Stimulated activated CD4-positive, alpha-beta T cell treated with anti-CD3 and anti-CD28 coated beads, Interleukin-1b, Interleukin-23, amount 100 ng/mL, for 24 hours (primary cell): ENCODE results near the gene SS18.
A peak's percentile ranks its signal among the peaks of the same experiment; 100 is the strongest.
"Not testable (repeated sequence)": the region's sequence is repeated elsewhere in the genome, so short reads cannot be mapped to it uniquely, and the experiment has no call there.

Source experiments
- DNase-seq, 4 experiments: peaks; one replicate each; pipeline ENCODE4 v3.0.0-alpha.2; 2020; ENCODE audit warnings: low read depth in 4 of 4, low spot score in 1 of 4

Gene SS18, protein sequence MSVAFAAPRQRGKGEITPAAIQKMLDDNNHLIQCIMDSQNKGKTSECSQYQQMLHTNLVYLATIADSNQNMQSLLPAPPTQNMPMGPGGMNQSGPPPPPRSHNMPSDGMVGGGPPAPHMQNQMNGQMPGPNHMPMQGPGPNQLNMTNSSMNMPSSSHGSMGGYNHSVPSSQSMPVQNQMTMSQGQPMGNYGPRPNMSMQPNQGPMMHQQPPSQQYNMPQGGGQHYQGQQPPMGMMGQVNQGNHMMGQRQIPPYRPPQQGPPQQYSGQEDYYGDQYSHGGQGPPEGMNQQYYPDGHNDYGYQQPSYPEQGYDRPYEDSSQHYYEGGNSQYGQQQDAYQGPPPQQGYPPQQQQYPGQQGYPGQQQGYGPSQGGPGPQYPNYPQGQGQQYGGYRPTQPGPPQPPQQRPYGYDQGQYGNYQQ

DNA sequence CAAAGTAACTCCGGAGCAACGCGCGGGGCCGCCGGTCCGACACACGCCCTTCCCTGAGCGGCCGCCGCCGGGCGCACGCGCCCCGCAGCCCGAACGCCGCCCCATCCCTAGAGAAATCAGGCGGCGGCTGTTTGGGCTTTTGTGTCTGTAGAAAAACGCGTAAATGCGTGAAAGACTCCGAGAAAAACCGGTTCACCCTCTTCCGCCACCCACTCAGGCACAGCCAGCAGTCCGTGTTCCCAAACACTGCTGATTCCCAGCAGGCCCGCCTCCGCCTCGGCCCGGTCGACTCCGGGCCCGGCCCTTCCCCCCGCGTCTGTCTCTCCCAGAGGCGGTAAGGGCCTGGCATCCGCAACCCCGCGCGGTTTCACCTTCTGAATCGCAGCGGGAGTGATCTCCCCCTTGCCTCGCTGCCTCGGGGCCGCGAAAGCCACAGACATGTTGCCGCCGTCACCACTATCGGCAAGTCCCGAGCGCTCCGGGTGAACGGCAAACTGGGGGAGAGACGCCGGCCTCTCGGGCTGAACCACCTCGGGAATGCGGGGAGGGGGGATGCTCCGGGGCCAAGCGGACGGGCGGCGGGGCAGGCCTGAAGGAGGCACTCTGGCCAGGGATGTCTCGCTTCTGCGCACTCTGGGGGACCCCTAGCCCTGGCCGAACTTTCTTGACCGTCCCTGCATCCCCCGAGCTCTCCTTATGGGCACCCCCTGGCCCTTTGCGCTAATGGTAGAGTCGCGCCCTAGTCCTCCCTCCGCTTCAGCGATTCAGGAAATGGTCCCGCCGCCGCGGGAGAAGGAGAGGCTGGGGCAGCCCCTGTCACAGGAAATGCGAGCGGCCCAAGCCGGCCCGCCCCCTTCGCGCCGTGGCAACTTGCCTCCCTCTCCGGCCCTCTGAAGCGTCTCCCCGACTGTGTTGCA is at the start of gene SS18:
Gene SS18 (minus strand): TSS at position 484 of the 917 bp plus-strand sequence. CDS start 44 bp downstream, at position 440.
- DNase-seq, result peak; percentile 62 to 87 (median 74)

DNA sequence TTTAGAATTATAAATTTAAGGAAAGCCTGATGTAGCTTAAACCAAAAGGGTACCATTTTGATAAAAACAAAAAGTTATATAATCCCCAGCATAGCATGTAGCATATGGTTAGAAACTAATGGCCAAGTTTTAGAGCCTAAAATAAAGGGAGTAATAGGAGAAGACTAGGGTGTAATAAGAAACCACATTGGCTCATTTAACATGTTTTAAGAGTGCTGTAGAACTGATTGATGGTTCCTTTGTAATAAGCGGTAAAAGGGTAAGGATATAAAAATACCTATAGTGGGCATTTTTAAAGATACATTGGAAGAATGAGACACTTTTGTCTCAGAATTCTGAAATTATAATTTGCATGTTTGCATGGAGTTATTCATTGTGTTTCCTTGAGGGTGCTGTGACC is 45.1 kb upstream of the SS18 start:
- DNase-seq, result no peak

DNA sequence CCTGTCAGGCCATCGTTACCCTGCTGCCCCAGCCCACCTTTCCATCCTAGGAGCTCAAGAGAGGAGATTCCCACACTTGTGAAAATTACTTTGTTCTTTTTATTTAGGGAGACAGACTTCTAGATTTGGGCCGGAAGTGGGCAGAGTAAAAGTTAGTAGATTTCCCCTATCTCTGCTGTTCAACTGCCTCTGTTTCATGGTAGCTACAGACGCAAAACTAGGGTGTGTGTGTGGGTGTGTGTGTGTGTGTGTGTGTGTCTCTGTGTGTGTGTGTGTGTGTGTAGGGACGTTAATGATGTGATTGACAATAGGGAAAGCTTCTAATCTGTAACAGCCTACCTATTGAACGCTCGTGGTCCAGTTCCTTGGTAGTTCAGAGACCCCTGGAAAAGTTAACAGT is 43.7 kb upstream of the SS18 start:
- no peak for DNase-seq

DNA sequence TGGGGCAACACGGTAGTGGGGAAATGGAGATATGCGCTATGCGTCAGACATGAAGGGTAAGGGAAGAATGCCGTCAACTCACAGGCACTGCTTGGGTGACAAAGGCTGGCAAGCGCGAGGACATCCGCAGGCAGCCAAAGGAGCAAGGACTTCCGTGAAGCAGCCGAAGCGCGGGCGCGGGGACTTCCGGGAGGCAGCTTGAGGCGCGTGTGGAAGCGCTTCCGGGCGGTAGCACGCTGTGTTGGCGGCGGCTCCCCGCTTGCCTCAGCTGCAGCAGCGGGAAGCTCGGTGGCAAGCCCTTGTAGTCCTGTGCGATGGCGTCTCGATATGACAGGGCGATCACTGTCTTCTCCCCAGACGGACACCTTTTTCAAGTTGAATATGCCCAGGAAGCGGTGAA is 43.2 kb upstream of the SS18 start, which contains the start of gene PSMA8:
Gene PSMA8 (plus strand): TSS at position 218 of the 400 bp plus-strand sequence. CDS start 97 bp downstream, at position 315.
- peak in 3 of 4 experiments; percentile 10 to 21 (median 11) for DNase-seq

DNA sequence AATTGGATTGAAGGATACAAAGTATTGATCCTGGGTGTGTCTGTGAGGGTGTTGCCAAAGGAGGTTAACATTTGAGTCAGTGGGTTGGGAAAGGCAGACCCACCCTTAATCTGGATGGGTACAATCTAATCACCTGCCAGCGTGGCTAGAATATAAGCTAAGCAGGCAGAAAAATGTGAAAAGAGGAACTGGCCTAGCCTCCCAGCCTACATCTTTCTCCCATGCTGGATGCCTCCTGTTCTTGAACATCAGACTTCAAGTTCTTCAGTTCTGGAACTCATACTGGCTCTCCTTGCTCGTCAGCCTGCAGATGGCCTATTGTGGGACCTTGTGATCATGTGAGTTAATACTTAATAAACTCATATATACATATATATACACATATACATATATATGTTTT is 37.8 kb upstream of the SS18 start:
- not testable (repeated sequence) for DNase-seq

DNA sequence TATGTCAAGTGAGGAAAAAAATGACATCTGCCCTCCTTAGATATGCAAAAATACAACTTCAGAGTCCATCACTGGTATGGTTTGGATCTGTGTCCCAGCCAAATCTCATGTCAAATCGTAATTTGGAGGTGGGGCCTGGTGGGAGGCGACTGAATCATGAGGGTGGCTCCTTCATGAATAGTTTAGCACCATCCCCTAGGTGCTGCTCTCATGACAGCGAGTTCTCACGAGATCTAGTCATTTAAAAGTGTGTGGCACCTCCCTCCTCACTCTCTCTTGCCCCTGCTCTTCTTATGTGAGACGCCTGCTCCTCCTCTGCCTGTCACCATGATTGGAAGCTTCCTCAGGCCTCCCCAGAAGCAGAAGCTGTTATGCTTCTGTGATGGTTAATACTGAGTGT is 37.4 kb upstream of the SS18 start:
- DNase-seq, result no peak

DNA sequence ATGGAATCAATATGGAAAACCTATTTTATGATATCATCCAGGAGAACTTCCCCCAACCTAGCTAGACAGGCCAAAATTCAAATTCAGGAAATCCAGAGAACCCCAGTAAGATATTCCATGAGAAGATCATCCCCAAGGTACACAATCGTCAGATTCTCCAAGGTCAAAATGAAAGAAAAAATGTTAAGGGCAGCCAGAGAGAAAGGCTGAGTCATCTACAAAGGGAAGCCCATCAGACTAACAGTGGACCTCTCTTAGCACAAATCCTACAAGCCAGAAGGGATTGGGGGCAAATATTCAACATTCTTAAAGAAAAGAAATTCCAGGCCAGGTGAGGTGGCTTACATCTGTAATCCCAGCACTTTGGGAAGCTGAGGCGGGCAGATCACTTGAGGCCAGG is 31.6 kb upstream of the SS18 start:
- DNase-seq, result not testable (repeated sequence)

DNA sequence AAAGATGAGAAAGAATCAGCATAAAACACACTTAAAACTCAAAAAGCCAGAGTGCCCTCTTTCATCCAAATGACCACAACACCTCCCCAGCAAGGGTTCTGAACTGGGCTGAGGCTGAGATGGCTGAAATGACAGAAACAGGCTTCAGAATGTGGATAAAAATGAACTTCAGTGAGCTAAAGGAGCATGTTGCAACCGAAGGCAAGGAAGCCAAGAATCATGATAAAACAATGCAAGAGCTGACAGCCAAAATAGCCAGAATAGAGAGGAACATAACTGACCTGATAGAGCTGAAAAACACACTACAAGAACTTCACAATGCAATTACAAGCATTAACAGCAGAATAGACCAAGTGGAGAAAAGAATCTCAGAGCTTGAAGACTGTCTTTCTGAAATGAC is 31.1 kb upstream of the SS18 start:
- no peak for DNase-seq

DNA sequence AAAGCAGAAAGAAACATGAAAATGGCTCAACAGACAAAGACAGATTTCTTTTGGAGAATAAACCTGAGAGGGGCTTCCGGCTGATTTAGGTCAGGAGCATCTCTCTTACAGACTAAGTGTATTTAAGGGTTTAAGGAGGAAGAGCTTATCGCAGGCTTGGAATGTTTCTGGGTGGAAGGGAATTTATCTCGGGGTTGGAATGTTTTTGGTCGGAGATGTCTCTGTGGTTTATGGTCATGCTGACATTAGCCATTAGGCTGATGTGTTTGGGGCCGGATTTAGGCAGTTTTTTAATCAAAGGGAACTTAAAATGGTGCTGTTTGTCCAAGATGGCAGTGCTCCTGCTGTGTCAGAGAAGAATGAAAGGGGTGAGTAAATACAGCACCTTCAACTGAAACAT is 28.8 kb upstream of the SS18 start:
- no peak for DNase-seq

DNA sequence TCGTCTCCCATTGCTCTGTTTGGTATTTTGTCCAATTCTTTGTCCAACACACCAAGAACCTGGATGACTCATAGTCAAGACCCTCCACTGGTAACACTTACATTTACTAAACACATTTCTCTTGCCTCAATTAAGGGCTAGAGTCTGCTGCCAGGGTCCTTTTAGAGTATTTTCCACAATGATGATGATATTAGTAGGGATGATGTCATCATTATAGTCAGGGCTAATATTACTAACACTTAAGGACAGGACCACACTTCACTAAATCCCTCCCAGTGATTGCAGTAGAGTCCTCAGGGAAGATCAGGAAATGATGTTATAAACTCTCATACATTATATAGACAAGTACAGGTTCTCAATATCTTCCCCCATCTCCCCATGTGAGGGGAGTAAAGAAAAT is 13.6 kb upstream of the SS18 start:
- DNase-seq, result no peak

DNA sequence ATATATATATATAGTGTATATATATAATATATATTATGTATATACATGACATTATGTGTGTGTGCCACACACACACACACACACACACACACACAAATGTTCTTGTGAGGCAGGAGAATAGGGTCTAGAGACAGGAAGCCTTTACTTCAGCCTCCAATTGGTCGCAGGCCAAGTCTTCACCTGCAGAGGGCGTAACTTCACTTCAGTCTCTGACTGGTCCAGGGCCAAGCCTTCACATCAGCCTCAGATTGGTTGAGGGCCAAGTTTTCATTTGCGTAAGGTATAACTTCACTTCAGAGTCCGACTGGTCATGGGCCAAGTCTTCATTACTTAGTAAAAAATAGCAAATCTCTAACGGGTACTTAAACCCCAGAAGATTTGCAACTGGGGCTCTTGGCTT is 13.2 kb upstream of the SS18 start:
- DNase-seq, result no peak

DNA sequence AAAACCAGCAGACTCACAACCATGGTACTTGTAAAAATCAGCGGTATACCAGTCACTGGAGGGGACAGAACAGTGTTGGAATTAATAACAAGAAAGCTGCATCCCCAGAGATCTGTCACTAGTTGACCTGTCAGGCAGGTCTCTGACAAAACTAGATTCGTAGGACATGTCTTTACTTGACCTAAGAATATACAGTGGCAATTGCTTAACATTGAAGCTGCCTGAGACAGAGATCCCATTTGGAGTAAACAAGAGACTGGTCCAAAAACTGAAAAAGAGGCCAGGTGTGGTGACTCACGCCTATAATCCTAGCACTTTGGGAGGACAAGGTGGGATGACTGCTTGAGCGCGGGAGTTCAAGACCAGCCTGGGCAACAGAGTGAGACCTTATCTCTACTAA is 7.2 kb upstream of the SS18 start:
- DNase-seq, result no peak

DNA sequence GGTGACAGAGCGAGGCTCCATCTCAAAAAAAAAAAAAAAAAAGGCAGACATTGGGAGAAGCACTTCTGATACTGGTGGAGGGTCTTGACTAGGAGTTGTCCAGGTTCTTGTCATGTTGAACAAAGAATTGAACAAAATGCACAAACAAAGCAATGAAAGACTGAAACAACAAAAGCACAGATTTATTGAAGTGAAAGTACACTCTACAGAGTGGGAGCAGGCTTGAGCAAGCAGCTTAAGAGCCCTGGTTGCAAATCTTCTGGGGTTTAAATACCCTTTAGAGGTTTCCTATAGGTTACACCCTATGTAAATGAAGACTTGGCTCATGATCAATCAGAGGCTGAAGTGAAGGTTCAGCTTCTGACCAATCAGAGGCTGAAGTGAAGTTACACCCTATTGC is 6.4 kb upstream of the SS18 start:
- no peak for DNase-seq

DNA sequence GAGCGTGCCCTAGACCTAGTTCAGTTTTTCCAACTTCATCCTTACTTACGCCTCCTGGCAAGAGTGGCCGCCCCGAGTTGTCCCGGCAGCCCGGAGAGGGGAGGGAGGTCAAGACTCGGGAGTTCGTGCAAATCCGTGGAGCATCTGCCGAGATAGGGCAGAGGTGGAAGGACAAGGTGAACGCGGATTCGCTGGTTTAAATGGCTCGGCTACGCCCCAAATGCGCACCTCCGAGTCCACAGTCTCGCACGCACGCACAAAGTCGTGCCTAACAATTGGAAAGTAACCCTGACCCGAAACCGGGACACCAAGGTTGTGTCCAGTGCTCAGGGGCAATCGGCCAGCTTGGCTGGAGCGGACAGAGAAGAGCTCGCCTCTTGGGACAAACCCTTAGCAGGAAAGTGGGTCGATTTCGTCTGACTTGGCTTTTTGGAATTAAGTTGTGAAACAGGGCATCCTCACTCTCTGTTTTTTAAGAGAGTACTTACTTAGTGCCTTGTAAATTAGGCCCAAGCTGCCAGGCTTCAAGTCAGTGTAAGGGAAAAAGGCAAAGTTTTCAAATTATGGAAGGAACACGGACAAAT is 726 bp upstream of the SS18 start:
- DNase-seq, result peak in 1 of 4 experiments; percentile 48

DNA sequence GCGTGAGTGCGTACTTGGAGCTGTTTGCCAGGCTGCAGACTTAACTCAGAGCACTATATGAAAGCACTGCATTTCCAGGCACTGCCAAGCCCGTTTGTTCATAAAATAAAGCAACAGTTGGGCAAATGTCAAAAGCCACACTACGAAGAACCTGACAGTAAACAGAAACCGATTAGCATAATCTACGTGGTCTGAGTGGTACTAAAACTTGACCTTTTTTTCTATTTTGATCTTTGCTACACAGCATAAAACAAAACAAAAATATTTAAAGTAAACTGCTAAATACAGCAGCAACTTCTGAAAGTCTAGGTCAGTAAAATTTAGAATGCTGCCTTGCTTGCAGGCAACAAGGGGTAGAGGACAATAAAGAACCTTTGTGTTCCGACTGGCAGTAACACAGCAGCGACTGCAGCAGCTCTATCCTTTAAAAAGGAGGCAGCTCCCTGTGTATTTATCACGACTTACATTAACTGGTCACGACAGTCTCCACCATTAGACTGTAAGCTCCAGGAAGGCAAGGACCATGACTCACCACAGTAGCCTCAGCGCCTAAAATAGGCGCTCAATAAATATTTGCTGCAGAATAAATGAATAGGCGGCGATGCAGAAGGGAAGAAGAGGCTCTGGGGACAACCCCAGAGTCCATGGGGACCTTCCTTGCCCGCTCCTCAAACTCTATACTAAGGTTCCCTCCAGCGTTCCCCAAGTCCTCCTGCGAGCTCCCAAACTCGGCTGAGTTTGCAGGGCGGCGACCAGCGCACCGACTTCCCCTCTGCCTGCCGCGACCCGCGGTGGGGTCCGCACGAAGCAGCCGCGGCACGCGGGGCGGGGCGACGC is 902 bp downstream of the SS18 start:
- DNase-seq, result no peak

DNA sequence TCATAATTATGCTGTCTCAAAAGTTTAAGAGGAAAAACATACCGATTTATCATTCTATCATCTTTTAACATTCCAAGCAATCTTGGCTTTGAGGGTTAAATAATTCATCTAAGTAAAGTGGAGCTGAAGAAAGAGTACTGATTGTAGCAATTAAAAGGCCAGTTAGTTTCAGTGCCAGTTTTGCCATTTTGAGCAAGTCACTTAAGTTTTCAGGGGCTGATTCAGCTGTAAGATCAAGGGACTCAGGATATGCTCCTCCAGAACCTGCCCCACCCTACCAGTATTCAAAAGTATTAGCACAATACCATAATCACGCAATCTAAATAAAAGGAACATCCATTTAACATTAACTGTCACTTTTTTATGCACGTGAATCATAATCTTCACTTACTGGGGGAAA is 1.9 kb downstream of the SS18 start:
- no peak for DNase-seq

DNA sequence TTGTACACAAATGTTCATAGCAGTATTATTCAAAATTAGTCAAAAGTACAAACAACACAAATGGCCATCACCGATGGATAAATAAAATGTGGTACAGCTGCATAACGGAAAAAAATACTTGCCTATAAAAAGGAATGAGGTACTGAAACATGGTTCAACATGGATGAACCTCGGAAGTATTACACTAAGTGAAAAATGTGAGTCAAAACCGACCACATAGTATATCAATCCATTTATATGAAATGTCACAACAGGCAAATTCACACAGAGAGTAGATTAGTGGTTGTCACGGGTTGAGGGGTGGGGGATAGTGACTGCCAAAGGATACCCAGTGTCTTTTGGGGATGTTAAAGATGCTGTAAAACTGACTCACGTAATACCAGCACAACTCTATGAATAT is 3.5 kb downstream of the SS18 start:
- no peak for DNase-seq

DNA sequence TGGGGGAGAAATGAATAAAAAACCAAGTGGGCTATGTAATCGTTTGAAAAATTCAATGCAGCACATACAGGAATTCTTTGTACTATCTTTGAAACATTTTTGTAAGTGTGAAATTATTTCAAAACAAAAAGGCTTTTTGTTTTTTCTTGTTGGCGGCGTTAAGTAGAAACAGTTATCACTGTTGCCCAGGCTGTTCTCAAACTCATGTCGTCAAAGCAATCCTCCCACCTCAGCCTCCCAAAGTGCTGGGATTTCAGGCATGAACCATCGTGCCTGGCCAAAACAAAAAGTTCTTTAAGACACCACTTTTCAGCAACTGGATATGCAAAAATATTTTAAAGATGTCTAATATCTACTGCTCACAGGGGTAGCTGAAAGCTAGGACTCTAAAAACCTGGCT is 5.4 kb downstream of the SS18 start:
- no peak for DNase-seq

DNA sequence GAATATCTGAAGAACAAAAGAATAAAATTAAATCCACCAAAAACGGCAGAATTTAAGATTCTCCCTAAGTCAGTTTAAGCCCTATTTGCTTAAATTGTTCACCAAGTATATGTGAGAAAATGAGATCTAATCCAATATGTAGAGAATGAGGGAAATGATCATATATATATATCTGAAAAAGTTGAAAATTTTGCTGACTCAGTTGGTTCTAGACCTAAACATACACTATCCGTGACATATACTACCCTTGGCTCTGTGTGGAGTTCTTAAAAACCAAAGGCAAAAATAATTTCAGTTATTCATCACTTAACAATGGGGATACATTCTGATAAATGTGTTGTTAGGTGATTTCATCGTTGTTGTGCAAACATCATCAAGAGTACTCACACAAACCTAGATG is 7.3 kb downstream of the SS18 start:
- DNase-seq, result no peak

DNA sequence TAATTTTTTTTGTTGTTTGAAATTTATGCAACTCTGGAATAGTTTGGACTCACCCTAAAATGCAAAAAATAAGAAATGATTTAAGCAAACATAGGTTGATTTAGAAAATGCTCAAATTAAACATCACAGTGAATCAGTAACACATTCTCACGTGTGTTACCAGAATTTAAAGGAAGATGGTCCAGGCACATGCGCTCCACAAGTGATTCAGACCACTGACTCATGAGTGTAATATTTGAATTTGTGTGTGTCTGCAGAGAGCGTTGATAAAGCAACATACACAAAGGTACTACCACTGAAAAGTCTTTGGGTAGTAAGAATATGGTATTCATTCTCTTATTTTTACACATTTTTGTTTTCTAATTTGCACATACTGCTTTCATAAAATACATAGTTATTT is 7.9 kb downstream of the SS18 start:
- DNase-seq, result no peak

DNA sequence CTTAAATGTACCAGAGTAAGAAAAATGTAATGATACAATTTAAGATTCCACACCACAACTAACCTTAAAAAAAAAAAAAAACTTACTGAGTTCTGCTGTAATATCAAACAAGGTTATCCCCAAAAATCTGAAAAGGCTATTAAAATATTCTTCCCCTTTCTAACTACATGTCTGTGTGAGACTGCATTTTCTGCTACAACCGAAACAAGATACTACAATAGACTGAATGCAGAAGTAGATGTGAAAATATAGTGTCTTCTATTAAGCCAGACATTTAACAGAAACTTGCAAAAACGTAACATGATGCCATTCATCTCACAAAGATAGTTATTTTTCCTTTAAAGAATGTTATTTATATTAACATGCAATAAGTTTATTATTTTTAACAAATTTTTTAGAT is 16.2 kb downstream of the SS18 start:
- no peak for DNase-seq
